Mesenchymal stem cell (in vitro differentiated cells and primary cell): Measurements from ENCODE around the gene MEGF9.
A peak's percentile ranks its signal among the peaks of the same experiment; 100 is the strongest.

ENCODE experiments used
- DNase-seq: peaks from one replicate; pipeline ENCODE4 v3.0.0-alpha.2; 2013
- H2AFZ ChIP-seq: one replicate; pipeline ENCODE4 v1.6.1; 2013; ENCODE audit warnings: low read depth, mild to moderate bottlenecking, control low read depth, inconsistent platforms, low read length, moderate library complexity
- H2AK5ac ChIP-seq: 2 replicates; pipeline ENCODE4 v1.6.1; 2013; ENCODE audit warnings: low read length, moderate library complexity, mild to moderate bottlenecking, inconsistent platforms; ENCODE audit not compliant: severe bottlenecking
- H2BK120ac ChIP-seq: one replicate; pipeline ENCODE4 v1.6.1; 2013; ENCODE audit warnings: low read depth, mild to moderate bottlenecking, inconsistent platforms, low read length, moderate library complexity
- H2BK12ac ChIP-seq, 2 experiments: one replicate each; pipeline ENCODE4 v1.6.1; 2013; ENCODE audit warnings: inconsistent platforms in 2 of 2, low read length in 2 of 2, mild to moderate bottlenecking in 2 of 2, moderate library complexity in 2 of 2, control low read depth in 1 of 2
- H2BK15ac ChIP-seq: one replicate; pipeline ENCODE4 v1.6.1; 2013; ENCODE audit warnings: mild to moderate bottlenecking, low read depth, inconsistent platforms; ENCODE audit not compliant: poor library complexity, severe bottlenecking
- H2BK5ac ChIP-seq: 2 replicates; pipeline ENCODE4 v1.6.1; 2013; ENCODE audit warnings: low read depth, mild to moderate bottlenecking, low read length, control low read depth, inconsistent platforms; ENCODE audit not compliant: poor library complexity, severe bottlenecking
- H3K14ac ChIP-seq, 2 experiments: one replicate each; pipeline ENCODE4 v1.6.1; 2013; ENCODE audit warnings: inconsistent platforms in 2 of 2, low read length in 2 of 2, control low read depth in 1 of 2, mild to moderate bottlenecking in 1 of 2, moderate library complexity in 1 of 2
- H3K18ac ChIP-seq, 2 experiments: one replicate each; pipeline ENCODE4 v1.6.1; 2013; ENCODE audit warnings: inconsistent platforms in 2 of 2, low read length in 2 of 2, control low read depth in 1 of 2, low read depth in 1 of 2, mild to moderate bottlenecking in 1 of 2
- H3K23ac ChIP-seq, 2 experiments: one replicate each; pipeline ENCODE4 v1.6.1; 2013; ENCODE audit warnings: inconsistent platforms in 2 of 2, low read length in 2 of 2, mild to moderate bottlenecking in 2 of 2, moderate library complexity in 2 of 2, control low read depth in 1 of 2
- H3K27ac ChIP-seq: 2 replicates; pipeline ENCODE4 v1.5.1; 2013; ENCODE audit warnings: mild to moderate bottlenecking, moderate library complexity, low read length, control low read depth, inconsistent platforms; ENCODE audit not compliant: poor library complexity, severe bottlenecking
- H3K27me3 ChIP-seq, 2 experiments: 2 replicates each; pipeline versions ENCODE4 v1.6.1 to v1.7.0; 2013; ENCODE audit warnings: low read length in 2 of 2, mild to moderate bottlenecking in 2 of 2, moderate library complexity in 2 of 2, control low read depth in 1 of 2, inconsistent platforms in 1 of 2; ENCODE audit not compliant: control insufficient read depth in 1 of 2, insufficient read depth in 1 of 2
- H3K36me3 ChIP-seq, 2 experiments: 2 replicates each; pipeline versions ENCODE4 v1.6.1 to v1.7.0; 2013; ENCODE audit warnings: low read length in 2 of 2, control low read depth in 1 of 2, inconsistent platforms in 1 of 2, low read depth in 1 of 2, mild to moderate bottlenecking in 1 of 2; ENCODE audit not compliant: insufficient read depth in 2 of 2, control insufficient read depth in 1 of 2
- H3K4ac ChIP-seq, 2 experiments: one replicate each; pipeline ENCODE4 v1.6.1; 2013; ENCODE audit warnings: inconsistent platforms in 2 of 2, low read length in 2 of 2, mild to moderate bottlenecking in 2 of 2, moderate library complexity in 2 of 2, control low read depth in 1 of 2, low read depth in 1 of 2
- H3K4me1 ChIP-seq: 2 replicates; pipeline ENCODE4 v1.6.1; 2013; ENCODE audit warnings: low read depth, low read length, control low read depth; ENCODE audit not compliant: control insufficient read depth, insufficient read depth
- H3K4me2 ChIP-seq: 2 replicates; pipeline ENCODE4 v1.6.1; 2013; ENCODE audit warnings: low read length, mild to moderate bottlenecking, inconsistent platforms; ENCODE audit not compliant: poor library complexity, severe bottlenecking
- H3K4me3 ChIP-seq, 2 experiments: 2 replicates each; pipeline versions ENCODE4 v1.5.1 to v1.7.0; 2013; ENCODE audit warnings: low read length in 2 of 2, mild to moderate bottlenecking in 2 of 2, control low read depth in 1 of 2, low read depth in 1 of 2; ENCODE audit not compliant: insufficient read depth in 1 of 2
- H3K79me1 ChIP-seq: replicated peaks from 2 replicates; pipeline ENCODE4 v1.6.1; 2013; ENCODE audit warnings: mild to moderate bottlenecking, control low read depth, low read length, inconsistent platforms; ENCODE audit not compliant: poor library complexity, severe bottlenecking
- H3K9ac ChIP-seq: 2 replicates; pipeline ENCODE4 v1.7.0; 2013; ENCODE audit warnings: mild to moderate bottlenecking, low read length, moderate library complexity
- H3K9me3 ChIP-seq: 2 replicates; pipeline ENCODE4 v1.7.0; 2013; ENCODE audit warnings: mild to moderate bottlenecking, low read length; ENCODE audit not compliant: control insufficient read depth
- H4K8ac ChIP-seq: one replicate; pipeline ENCODE4 v1.6.1; 2013; ENCODE audit warnings: inconsistent platforms, mild to moderate bottlenecking, low read length, moderate library complexity
- H4K91ac ChIP-seq: one replicate; pipeline ENCODE4 v1.6.1; 2013; ENCODE audit warnings: mild to moderate bottlenecking, low read length, inconsistent platforms
- WGBS: methylation state at CpG from one replicate; pipeline ENCODE4 v1.1.7; 2013; ENCODE audit warnings: mixed read lengths; 5-methylcytosine and 5-hydroxymethylcytosine counted together

MEGF9 gene

GRCh38 chr9:120741701-120742100, 27.4 kb upstream of the MEGF9 start:
- H3K4ac ChIP-seq: no peak overlapping the region
- no peak overlapping the region for H4K8ac ChIP-seq
- no peak overlapping the region for H3K18ac ChIP-seq
- H3K4me1 ChIP-seq: no peaks in the 10 kb centered on the region
- H2AFZ ChIP-seq: no peak overlapping the region
- H2BK5ac ChIP-seq: no peak overlapping the region
- no peak overlapping the region for H4K91ac ChIP-seq
- H3K23ac ChIP-seq: no peak overlapping the region
- H3K4me2 ChIP-seq: no peak overlapping the region
- DNase-seq: no peak
- peaks cover 0 to 3% of the 10 kb centered on the region in 2 experiments for H3K36me3 ChIP-seq
- WGBS: 83% methylated on average over 1 of the region's 1 CpG
- no peak overlapping the region for H2BK120ac ChIP-seq
- H2BK12ac ChIP-seq: no peak overlapping the region
- no peak overlapping the region for H3K9ac ChIP-seq
- no peaks in the 10 kb centered on the region for H3K79me1 ChIP-seq
- no peaks in the 10 kb centered on the region for H3K27me3 ChIP-seq
- no peak overlapping the region for H3K4me3 ChIP-seq
- H3K27ac ChIP-seq: no peak overlapping the region
- no peak overlapping the region for H2BK15ac ChIP-seq
- no peak overlapping the region for H3K14ac ChIP-seq
- H3K9me3 ChIP-seq: no peaks in the 10 kb centered on the region
- no peak overlapping the region for H2AK5ac ChIP-seq

- Histone ChIP-seq H3K9ac (no peak overlapping the region), H3K36me3 (peaks cover 0 to 1% of the 10 kb centered on the region in 2 experiments), H2AFZ (no peak overlapping the region), H3K4me1 (no peaks in the 10 kb centered on the region), H3K4me3 (no peak overlapping the region), H3K4me2 (no peak overlapping the region), H2BK15ac (no peak overlapping the region), H3K23ac (no peak overlapping the region), H2BK120ac (no peak overlapping the region), H2AK5ac (no peak overlapping the region), H3K27me3 (no peaks in the 10 kb centered on the region), H3K27ac (no peak overlapping the region), H3K79me1 (no peaks in the 10 kb centered on the region), H2BK5ac (no peak overlapping the region), H4K8ac (no peak overlapping the region), H3K4ac (no peak overlapping the region), H4K91ac (no peak overlapping the region), H2BK12ac (no peak overlapping the region), H3K9me3 (no peaks in the 10 kb centered on the region), H3K18ac (no peak overlapping the region), H3K14ac (no peak overlapping the region)
- no peak for DNase-seq
- WGBS: no CpG with 5 or more reads among the region's 1 CpG
Observed at GRCh38 chr9:120741191-120741590, 26.9 kb upstream of the MEGF9 start.

GRCh38 chr9:120740132-120740531, 25.9 kb upstream of the MEGF9 start:
- H2AK5ac ChIP-seq: peak overlapping the region; percentile 77
- H4K8ac ChIP-seq: no peak overlapping the region
- H3K27ac ChIP-seq: no peak overlapping the region
- DNase-seq: no peak
- no peak overlapping the region for H3K18ac ChIP-seq
- H2BK15ac ChIP-seq: no peak overlapping the region
- no peaks in the 10 kb centered on the region for H3K36me3 ChIP-seq
- no peak overlapping the region for H3K4me2 ChIP-seq
- H3K9ac ChIP-seq: no peak overlapping the region
- no peak overlapping the region for H3K23ac ChIP-seq
- H3K79me1 ChIP-seq: no peaks in the 10 kb centered on the region
- H4K91ac ChIP-seq: no peak overlapping the region
- no peak overlapping the region for H3K4ac ChIP-seq
- H2BK12ac ChIP-seq: no peak overlapping the region
- no peak overlapping the region for H2BK120ac ChIP-seq
- no peak overlapping the region for H3K14ac ChIP-seq
- no peaks in the 10 kb centered on the region for H3K4me1 ChIP-seq
- H2AFZ ChIP-seq: no peak overlapping the region
- H3K9me3 ChIP-seq: no peaks in the 10 kb centered on the region
- H3K27me3 ChIP-seq: no peaks in the 10 kb centered on the region
- no peak overlapping the region for H2BK5ac ChIP-seq
- no peak overlapping the region for H3K4me3 ChIP-seq

- Histone ChIP-seq H2AFZ (no peak overlapping the region), H3K4me1 (peaks cover 11% of the 10 kb centered on the region), H2BK120ac (no peak overlapping the region), H3K23ac (no peak overlapping the region), H2BK15ac (no peak overlapping the region), H3K4ac (no peak overlapping the region), H2AK5ac (no peak overlapping the region), H3K79me1 (no peaks in the 10 kb centered on the region), H2BK5ac (no peak overlapping the region), H3K9ac (no peak overlapping the region), H3K27ac (no peak overlapping the region), H3K4me3 (no peak overlapping the region), H3K9me3 (no peaks in the 10 kb centered on the region), H4K91ac (no peak overlapping the region), H2BK12ac (no peak overlapping the region), H3K27me3 (no peaks in the 10 kb centered on the region), H3K36me3 (no peaks in the 10 kb centered on the region), H3K14ac (no peak overlapping the region), H3K4me2 (no peak overlapping the region), H3K18ac (no peak overlapping the region), H4K8ac (no peak overlapping the region)
- 94% methylated on average over 5 of the region's 5 CpGs for WGBS
- no peak for DNase-seq
Observed at GRCh38 chr9:120737416-120738165, 23.3 kb upstream of the MEGF9 start.
